OCI-LY7 (cell line): ENCODE measurements around the gene C17orf113. TPM values are rescaled to one million over a fixed set of nuclear protein-coding genes. Genes with fewer than 3 reads are reported as not detected.

Experiments
- BruUV-seq: library from RNA; stranded (reverse); fragments of 400-500 nt; replicated peaks from 2 replicates; lab custom pipeline; 2021; lab: Mats Ljungman, UMichigan
- CTCF ChIA-PET: fragments of 300-600 bp; sonication (Branson Sonifier 250); formaldehyde crosslinking; loops from one replicate; lab custom pipeline; 2022; ENCODE audit warnings: antibody characterized with exemption; ENCODE audit not compliant: unreplicated experiment; lab: Charles Lee
- POLR2A ChIA-PET: fragments of 300-600 bp; sonication (Branson Sonifier 250); formaldehyde crosslinking; loops from one replicate; lab custom pipeline; 2022; ENCODE audit warnings: antibody characterized with exemption; lab: Charles Lee
- DNase-seq: peaks from one replicate; pipeline ENCODE4 v3.0.0-alpha.2; 2015; ENCODE audit warnings: low spot score
- H2AFZ ChIP-seq: fragments of 200-600 bp; sonication (generic), shearing (Covaris generic); 2 replicates; pipeline ENCODE4 v1.6.1; 2014; ENCODE audit warnings: mild to moderate bottlenecking, antibody characterized with exemption, low read length, moderate library complexity
- H3K27ac ChIP-seq: fragments of 200-600 bp; sonication (generic); 2 replicates; pipeline ENCODE4 v1.5.1; 2014; ENCODE audit warnings: mixed run types, low read depth, mild to moderate bottlenecking, moderate library complexity, low read length, inconsistent platforms; ENCODE audit not compliant: poor library complexity, severe bottlenecking
- H3K36me3 ChIP-seq: fragments of 200-600 bp; sonication (generic); 2 replicates; pipeline ENCODE4 v1.6.1; 2014; ENCODE audit warnings: mild to moderate bottlenecking, antibody characterized with exemption, low read length, moderate library complexity, mixed read lengths; ENCODE audit not compliant: insufficient read depth
- H3K4me1 ChIP-seq: fragments of 200-600 bp; sonication (generic); 2 replicates; pipeline ENCODE4 v1.5.1; 2014; ENCODE audit warnings: mild to moderate bottlenecking, low read length; ENCODE audit not compliant: insufficient read depth, poor library complexity, severe bottlenecking
- H3K4me2 ChIP-seq: fragments of 200-600 bp; sonication (generic); 2 replicates; pipeline ENCODE4 v1.6.1; 2014; ENCODE audit warnings: mild to moderate bottlenecking, low read length
- H3K4me3 ChIP-seq: fragments of 200-600 bp; sonication (generic); 2 replicates; pipeline ENCODE4 v1.5.1; 2014; ENCODE audit warnings: mild to moderate bottlenecking, low read depth, low read length; ENCODE audit not compliant: poor library complexity, severe bottlenecking
- H3K79me2 ChIP-seq: fragments of 200-600 bp; sonication (generic); 2 replicates; pipeline ENCODE4 v1.6.1; 2016; ENCODE audit warnings: low read depth, mild to moderate bottlenecking, low read length, moderate library complexity, mixed read lengths; ENCODE audit not compliant: insufficient read depth
- H3K9me2 ChIP-seq: fragments of 200-600 bp; sonication (generic); 2 replicates; pipeline ENCODE4 v1.6.1; 2016; ENCODE audit warnings: mild to moderate bottlenecking, low read length, mixed read lengths; ENCODE audit not compliant: insufficient read depth
- H3K9me3 ChIP-seq: fragments of 200-600 bp; sonication (generic); 2 replicates; pipeline ENCODE4 v1.6.1; 2014; ENCODE audit warnings: mild to moderate bottlenecking, mixed run types, low read length, mixed read lengths
- H4K20me1 ChIP-seq: fragments of 200-600 bp; sonication (generic); 2 replicates; pipeline ENCODE4 v1.6.1; 2014; ENCODE audit warnings: mild to moderate bottlenecking, antibody characterized with exemption, low read length, moderate library complexity, mixed read lengths; ENCODE audit not compliant: insufficient read depth
- EZH2phosphoT487 ChIP-seq: fragments of 200-600 bp; sonication (generic); IDR thresholded peaks from 2 replicates; pipeline ENCODE4 v1.6.1; 2018; ENCODE audit warnings: low read depth, borderline replicate concordance, mild to moderate bottlenecking, mixed run types, antibody characterized with exemption, low read length, moderate library complexity, mixed read lengths
- intact Hi-C: fragments of 100-400 bp; cut with micrococcal nuclease; formaldehyde crosslinking; loops from one replicate; pipeline ENCODE4 v1.10.0; 2022; ENCODE audit not compliant: unreplicated experiment
- total RNA-seq, 2 experiments: library from RNA; depleted of rRNA in 1 of 2; stranded (reverse); fragments of >200 nt in 1 of 2; shearing (Covaris generic) in 1 of 2; gene quantifications; 2 replicates each; pipeline ENCODE4 v1.2.3, GENCODE V29; 2014 to 2022
- TF ChIP-seq, protein P1 (sequence below): fragments of 200-600 bp; sonication (generic); conservative IDR thresholded peaks from 2 replicates; pipeline ENCODE4 v1.5.1; 2014; ENCODE audit warnings: mild to moderate bottlenecking, antibody characterized with exemption, low read length, moderate library complexity, mixed read lengths

The C17orf113 gene
- total RNA-seq, 2 experiments from 2014 or later: 0.25 TPM

DNA sequence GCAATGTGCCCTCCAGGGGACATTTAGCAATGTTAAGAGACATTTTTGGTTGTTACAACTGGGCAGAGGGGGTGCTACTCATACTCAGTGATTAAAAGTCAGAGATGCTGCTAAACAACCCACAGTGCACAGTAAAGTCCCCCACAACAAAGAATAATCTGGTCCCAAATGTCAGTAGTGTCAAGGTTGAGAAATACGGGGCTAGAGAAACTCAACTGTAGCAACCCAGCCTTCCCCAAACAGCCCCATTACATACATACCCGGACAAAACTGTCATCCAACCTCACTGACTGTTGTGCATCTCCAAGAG, 53.6 kb downstream of the C17orf113 start:
- Histone ChIP-seq H3K9me3 (no peaks in the 10 kb centered on the region), H4K20me1 (peaks cover 12% of the 10 kb centered on the region), H3K9me2 (no peaks in the 10 kb centered on the region), H3K36me3 (peaks cover 94% of the 10 kb centered on the region), H3K4me1 (peaks cover 39% of the 10 kb centered on the region), H2AFZ (no peak overlapping the region), H3K4me3 (no peak overlapping the region), H3K27ac (peak overlapping the region; percentile 80), H3K79me2 (peaks cover 31% of the 10 kb centered on the region; the same call in 1 of the 2 replicates), H3K4me2 (peak overlapping the region; percentile 68)
- POLR2A ChIA-PET: interaction anchor here (1.1 to 2.9 kb wide), 2 partner anchors 17 to 21 kb away, joined by 3 to 12 read pairs; partner anchors contain the start of gene DNAJC7
- DNase-seq: no peak
- intact Hi-C loops: no loop called here
- CTCF ChIA-PET: interaction anchor here (0.9 kb wide), 1 partner anchor 20 kb away, joined by 3 read pairs; the partner anchor contains the start of gene DNAJC7
- BruUV-seq: no TSS peak
- no peak for TF ChIP-seq EZH2phosphoT487
- TF ChIP-seq, protein P1, sequence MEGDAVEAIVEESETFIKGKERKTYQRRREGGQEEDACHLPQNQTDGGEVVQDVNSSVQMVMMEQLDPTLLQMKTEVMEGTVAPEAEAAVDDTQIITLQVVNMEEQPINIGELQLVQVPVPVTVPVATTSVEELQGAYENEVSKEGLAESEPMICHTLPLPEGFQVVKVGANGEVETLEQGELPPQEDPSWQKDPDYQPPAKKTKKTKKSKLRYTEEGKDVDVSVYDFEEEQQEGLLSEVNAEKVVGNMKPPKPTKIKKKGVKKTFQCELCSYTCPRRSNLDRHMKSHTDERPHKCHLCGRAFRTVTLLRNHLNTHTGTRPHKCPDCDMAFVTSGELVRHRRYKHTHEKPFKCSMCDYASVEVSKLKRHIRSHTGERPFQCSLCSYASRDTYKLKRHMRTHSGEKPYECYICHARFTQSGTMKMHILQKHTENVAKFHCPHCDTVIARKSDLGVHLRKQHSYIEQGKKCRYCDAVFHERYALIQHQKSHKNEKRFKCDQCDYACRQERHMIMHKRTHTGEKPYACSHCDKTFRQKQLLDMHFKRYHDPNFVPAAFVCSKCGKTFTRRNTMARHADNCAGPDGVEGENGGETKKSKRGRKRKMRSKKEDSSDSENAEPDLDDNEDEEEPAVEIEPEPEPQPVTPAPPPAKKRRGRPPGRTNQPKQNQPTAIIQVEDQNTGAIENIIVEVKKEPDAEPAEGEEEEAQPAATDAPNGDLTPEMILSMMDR: no peak

GRCh38 chr17:41992576-41992975, 57.8 kb downstream of the C17orf113 start:
- Histone ChIP-seq H3K9me2 (no peaks in the 10 kb centered on the region), H2AFZ (no peak overlapping the region), H4K20me1 (peaks cover 12% of the 10 kb centered on the region), H3K9me3 (no peaks in the 10 kb centered on the region), H3K4me1 (peaks cover 34% of the 10 kb centered on the region), H3K4me2 (no peak overlapping the region), H3K27ac (no peak overlapping the region), H3K79me2 (peaks cover 17% of the 10 kb centered on the region; the same call in 1 of the 2 replicates), H3K36me3 (peaks cover 96% of the 10 kb centered on the region), H3K4me3 (no peak overlapping the region)
- TF ChIP-seq, protein P1: no peak
- TF ChIP-seq EZH2phosphoT487: no peak
- ChIA-PET CTCF (no interaction called here), POLR2A (no interaction called here)
- intact Hi-C loops: no loop called here
- DNase-seq: no peak
- no TSS peak for BruUV-seq

DNA sequence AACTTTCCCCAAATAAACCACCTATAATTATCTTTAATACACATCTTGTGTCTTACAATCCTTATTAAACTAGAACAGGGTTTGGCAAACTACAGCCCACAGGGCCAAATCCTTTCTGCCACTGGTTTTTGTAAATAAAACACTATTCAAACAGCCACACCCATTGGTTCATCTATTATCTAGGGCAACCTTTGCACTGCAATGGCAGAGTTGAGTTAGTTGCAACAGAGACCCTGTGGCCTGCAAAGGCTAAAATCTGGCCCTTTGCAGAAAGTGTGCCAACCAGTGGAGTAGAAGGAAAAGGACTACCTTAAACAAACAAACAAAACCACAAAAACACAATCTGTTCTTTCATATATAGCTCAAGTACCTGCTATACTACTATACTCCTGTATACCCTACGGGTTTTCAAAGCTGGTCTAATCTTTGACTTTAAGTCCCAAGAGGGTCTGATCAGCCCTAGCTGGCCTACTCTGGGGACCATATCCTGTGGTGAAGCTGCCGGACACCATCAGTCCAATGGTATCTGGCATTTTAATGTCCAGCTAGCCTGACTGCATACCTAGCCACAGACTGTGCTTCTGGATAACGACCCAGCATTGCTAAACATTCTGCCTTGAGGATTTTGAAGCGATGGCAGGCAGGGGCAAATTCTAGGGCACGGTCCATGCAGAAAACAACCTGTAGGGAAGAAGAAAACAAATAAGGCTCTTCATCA, 60.5 kb downstream of the C17orf113 start:
- Histone ChIP-seq H3K9me3 (no peaks in the 10 kb centered on the region), H3K4me3 (no peak overlapping the region), H2AFZ (no peak overlapping the region), H3K4me1 (peaks cover 8% of the 10 kb centered on the region), H3K4me2 (no peak overlapping the region), H3K27ac (no peak overlapping the region), H3K79me2 (peaks cover 7% of the 10 kb centered on the region; the same call in 1 of the 2 replicates), H4K20me1 (peaks cover 2% of the 10 kb centered on the region; the same call in 1 of the 2 replicates), H3K36me3 (peaks cover 97% of the 10 kb centered on the region), H3K9me2 (no peaks in the 10 kb centered on the region)
- ChIA-PET CTCF (interaction anchor here (0.5 kb wide), 1 partner anchor 118 kb away, joined by 4 read pairs; no protein-coding TSS in a partner anchor), POLR2A (interaction anchor here (0.5 kb wide), 1 partner anchor 17 kb away, joined by 3 read pairs; no protein-coding TSS in a partner anchor)
- intact Hi-C loops: no loop called here
- TF ChIP-seq, protein P1: no peak
- no peak for TF ChIP-seq EZH2phosphoT487
- no peak for DNase-seq
- no TSS peak for BruUV-seq
